ENCODE measurements around the gene OR2S2. TPM values are rescaled to one million over a fixed set of nuclear protein-coding genes. Genes with fewer than 3 reads are reported as not detected.
A peak's percentile ranks its signal among the peaks of the same experiment; 100 is the strongest.

OR2S2 gene
- total and polyA plus RNA-seq, 2 of the 8 experiments (the other 6 are each of a cell fraction or from before 2014, with no cell fraction given): not detected

DNA sequence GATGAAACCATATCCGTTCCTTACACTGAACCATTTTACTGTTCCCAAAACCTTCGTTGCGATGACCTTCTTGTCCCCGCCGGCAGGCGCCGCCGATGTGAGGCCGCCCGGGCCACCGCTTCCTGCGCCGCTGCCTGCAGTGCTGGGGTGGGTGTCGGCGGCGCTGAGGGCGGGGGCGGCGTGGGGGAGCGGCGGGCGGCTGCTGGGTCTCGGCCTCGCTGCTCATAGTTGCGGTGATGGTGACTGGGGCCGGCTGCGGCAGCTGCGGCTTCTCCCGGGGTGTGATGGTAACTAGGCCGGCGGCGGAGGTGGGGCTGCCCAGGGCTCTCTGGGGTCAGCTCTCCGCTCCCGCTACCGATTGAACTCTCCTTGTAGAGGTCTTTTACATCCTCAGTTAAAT lies 14.1 kb upstream of the OR2S2 start:
- 8% methylated on average over 15 of the region's 35 CpGs; no CpG with 5 or more reads in 1 of the 2 experiments for WGBS, 2 experiments (ENCODE audit: extremely low coverage in 1 of 2, insufficient coverage in 1 of 2, insufficient read length in 1 of 2, insufficient replicate concordance in 2 of 2, low coverage in 1 of 2, low lambda C conversion rate in 2 of 2, missing lambda C conversion rate in 1 of 2)
- DNase-seq (ENCODE audit: low read depth in 1 of 2, low spot score in 2 of 2) (peak in 1 of 2 experiments; percentile 75), FAIRE-seq (no peak)
- Histone ChIP-seq H3K9me3 (ENCODE audit: insufficient read depth in 2 of 2, low read depth in 1 of 2, low read length in 1 of 2) (no peaks in the 10 kb centered on the region), H3K23ac (ENCODE audit: insufficient read length) (no peak overlapping the region), H2BK12ac (ENCODE audit: low read depth, low read length) (no peak overlapping the region), H3K79me1 (ENCODE audit: low read depth, low read length) (no peaks in the 10 kb centered on the region), H2BK20ac (ENCODE audit: low read length) (no peak overlapping the region), H2AFZ (ENCODE audit: low read length) (peak overlapping the region; percentile 96), H4K5ac (ENCODE audit: insufficient read length, low read depth, low read length) (no peak overlapping the region), H2BK5ac (ENCODE audit: low read depth, low read length) (no peak overlapping the region), H3K79me2 (ENCODE audit: control insufficient read depth in 1 of 2, insufficient read depth in 2 of 2, low read length in 2 of 2) (no peaks in the 10 kb centered on the region), H4K20me1 (replicated peaks in 1 of 2; ENCODE audit: control insufficient read depth in 1 of 2, insufficient read depth in 2 of 2, low read length in 2 of 2) (no peaks in the 10 kb centered on the region), H2AK5ac (ENCODE audit: low read depth, low read length) (no peak overlapping the region), H3K4me1 (replicated peaks in 1 of 4; ENCODE audit: control insufficient read depth in 3 of 4, insufficient read depth in 4 of 4, low read length in 3 of 4) (no peaks in the 10 kb centered on the region), H3K4me2 (ENCODE audit: insufficient read depth in 1 of 2, low read depth in 2 of 2, low read length in 2 of 2) (peak overlapping the region; percentile 46; a peak in 3 of 4 replicates), H2BK120ac (replicated peaks; ENCODE audit: low read depth, low read length) (no peak overlapping the region), H3K56ac (replicated peaks; ENCODE audit: insufficient read length, low read depth, low read length) (no peak overlapping the region), H4K91ac (replicated peaks; ENCODE audit: insufficient read length, low read length) (no peak overlapping the region), H3K36me3 (ENCODE audit: control insufficient read depth in 2 of 4, insufficient read depth in 4 of 4, low read length in 3 of 4) (no peaks in the 10 kb centered on the region), H3K14ac (ENCODE audit: insufficient read length) (no peak overlapping the region), H3K9ac (replicated peaks in 1 of 4; ENCODE audit: extremely low read depth in 1 of 4, low read depth in 3 of 4, low read length in 3 of 4) (no peak overlapping the region), H3K18ac (ENCODE audit: extremely low read depth, low read length) (no peak overlapping the region), H3K27ac (ENCODE audit: low read depth, low read length) (no peak overlapping the region), H4K8ac (ENCODE audit: extremely low read depth, insufficient read depth, low read length) (no peak overlapping the region), H3K27me3 (replicated peaks in 1 of 4; ENCODE audit: control insufficient read depth in 3 of 4, extremely low read depth in 1 of 4, insufficient read depth in 3 of 4, low read length in 3 of 4) (peaks cover 0 to 2% (median under 1%) of the 10 kb centered on the region in 4 experiments; a peak in 3 of 7 replicates), H3K4me3 (ENCODE audit: extremely low read depth in 1 of 4, insufficient read depth in 2 of 4, low read depth in 3 of 4, low read length in 4 of 4) (peak overlapping the region; percentile 1 to 53 (median 7); a peak in 6 of 8 replicates), H3K23me2 (ENCODE audit: low read depth, low read length) (peaks cover 1% of the 10 kb centered on the region; the same call in 1 of the 2 replicates), H3K4ac (replicated peaks; ENCODE audit: insufficient read length, low read depth, low read length) (no peak overlapping the region), H2BK15ac (ENCODE audit: low read length) (no peak overlapping the region)
- CTCF ChIA-PET (ENCODE audit: partially characterized antibody): interaction anchor here (0.7 to 1.0 kb wide), 2 partner anchors 10 to 34 kb away, joined by 3 read pairs; no protein-coding TSS in a partner anchor
- TF ChIP-seq, protein P1, sequence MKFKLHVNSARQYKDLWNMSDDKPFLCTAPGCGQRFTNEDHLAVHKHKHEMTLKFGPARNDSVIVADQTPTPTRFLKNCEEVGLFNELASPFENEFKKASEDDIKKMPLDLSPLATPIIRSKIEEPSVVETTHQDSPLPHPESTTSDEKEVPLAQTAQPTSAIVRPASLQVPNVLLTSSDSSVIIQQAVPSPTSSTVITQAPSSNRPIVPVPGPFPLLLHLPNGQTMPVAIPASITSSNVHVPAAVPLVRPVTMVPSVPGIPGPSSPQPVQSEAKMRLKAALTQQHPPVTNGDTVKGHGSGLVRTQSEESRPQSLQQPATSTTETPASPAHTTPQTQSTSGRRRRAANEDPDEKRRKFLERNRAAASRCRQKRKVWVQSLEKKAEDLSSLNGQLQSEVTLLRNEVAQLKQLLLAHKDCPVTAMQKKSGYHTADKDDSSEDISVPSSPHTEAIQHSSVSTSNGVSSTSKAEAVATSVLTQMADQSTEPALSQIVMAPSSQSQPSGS (IDR thresholded peaks at IDR 0.05; ENCODE audit: low read length): no peak
- peak; percentile 39; the same call in 1 of the 2 replicates for TF ChIP-seq EGR1 (IDR thresholded peaks at IDR 0.05; ENCODE audit: borderline replicate concordance, low read depth, low read length)
- TF ChIP-seq TAF1 (IDR thresholded peaks at IDR 0.05; ENCODE audit: low read depth, low read length): 0 out of 2 replicates have a peak, but pooled peaks have one; percentile 21
- POLR2A ChIA-PET (ENCODE audit: partially characterized antibody): no interaction called here

All from H1 (cell line).